Endothelial cell of umbilical vein (primary cell): ENCODE measurements around the gene CCDC102B. TPM values are rescaled to one million over a fixed set of nuclear protein-coding genes. Genes with fewer than 3 reads are reported as not detected.

Source experiments
- BruUV-seq: library from RNA; stranded (reverse); fragments of 400-500 nt; replicated peaks from 2 replicates; lab custom pipeline; 2021; lab: Mats Ljungman, UMichigan
- CTCF ChIA-PET: fragments of 300-600, 350-600 bp; sonication (Branson Sonifier 250); formaldehyde crosslinking; loops from one replicate; lab custom pipeline; 2021; ENCODE audit warnings: antibody characterized with exemption, inconsistent platforms; lab: Charles Lee
- POLR2A ChIA-PET: fragments of 300-600, 350-600 bp; sonication (Branson Sonifier 250); formaldehyde crosslinking; loops from one replicate; lab custom pipeline; 2021; ENCODE audit warnings: antibody characterized with exemption, inconsistent platforms; lab: Charles Lee
- DNase-seq: peaks from one replicate; pipeline ENCODE4 v3.0.0-alpha.2; 2011; ENCODE audit warnings: low read depth, low spot score
- FAIRE-seq: peaks from 2 replicates; lab custom pipeline; 2011; peaks lifted over from hg19 to GRCh38; lab: Jason Lieb, UNC
- H2AFZ ChIP-seq: 2 replicates; pipeline ENCODE4 v1.6.0; 2012; ENCODE audit warnings: low read depth, low read length, control low read depth, inconsistent platforms
- H3K27ac ChIP-seq: 2 replicates; pipeline ENCODE4 v1.5.1; 2011; ENCODE audit warnings: low read depth, mild to moderate bottlenecking, control low read depth, low read length, moderate library complexity; ENCODE audit not compliant: insufficient read depth
- H3K27me3 ChIP-seq, 2 experiments: 2 replicates each; pipeline versions ENCODE4 v1.6.0 to v1.6.1; 2011; ENCODE audit warnings: low read length in 2 of 2, mixed read lengths in 1 of 2; ENCODE audit not compliant: control insufficient read depth in 2 of 2, insufficient read depth in 2 of 2
- H3K36me3 ChIP-seq, 2 experiments: 2 replicates in 1 of 2; 3 replicates in 1 of 2; pipeline ENCODE4 v1.5.1; 2011; ENCODE audit warnings: low read length in 2 of 2, mild to moderate bottlenecking in 1 of 2, moderate library complexity in 1 of 2; ENCODE audit not compliant: control insufficient read depth in 2 of 2, insufficient read depth in 2 of 2; ENCODE audit errors: extremely low read depth in 1 of 2
- H3K4me1 ChIP-seq: 3 replicates; pipeline ENCODE4 v1.5.1; 2011; ENCODE audit warnings: mild to moderate bottlenecking, low read length; ENCODE audit not compliant: control insufficient read depth, insufficient read depth; ENCODE audit errors: extremely low read depth
- H3K4me2 ChIP-seq: 2 replicates; pipeline ENCODE4 v1.6.1; 2011; ENCODE audit warnings: low read length, control low read depth, mixed read lengths; ENCODE audit not compliant: insufficient read depth
- H3K4me3 ChIP-seq, 3 experiments: fragments of 200-600 bp in 1 of 3; sonication (generic), shearing (Covaris generic) in 1 of 3; replicated peaks in 1 of 3; 2 replicates each; pipeline ENCODE4 v1.5.1; 2011 to 2016; ENCODE audit warnings: control low read depth in 3 of 3, low read length in 3 of 3, mild to moderate bottlenecking in 2 of 3, inconsistent platforms in 1 of 3, low read depth in 1 of 3, moderate library complexity in 1 of 3; ENCODE audit not compliant: insufficient read depth in 1 of 3
- H3K79me2 ChIP-seq: 2 replicates; pipeline ENCODE4 v1.6.0; 2012; ENCODE audit warnings: low read length, inconsistent platforms; ENCODE audit not compliant: control insufficient read depth, insufficient read depth
- H3K9ac ChIP-seq: replicated peaks from 2 replicates; pipeline ENCODE3; 2011; ENCODE audit warnings: low read length, control low read depth; ENCODE audit not compliant: insufficient read depth; ENCODE audit errors: extremely low read depth
- H3K9me1 ChIP-seq: replicated peaks from 3 replicates; pipeline ENCODE4 v1.6.0; 2011; ENCODE audit warnings: mild to moderate bottlenecking, low read length; ENCODE audit not compliant: control insufficient read depth, insufficient read depth; ENCODE audit errors: extremely low read depth
- H3K9me3 ChIP-seq: replicated peaks from 2 replicates; pipeline ENCODE4 v1.5.1; 2012; ENCODE audit warnings: low read length, inconsistent platforms; ENCODE audit not compliant: control insufficient read depth, insufficient read depth
- H4K20me1 ChIP-seq: replicated peaks from 2 replicates; pipeline ENCODE3; 2011; ENCODE audit warnings: mild to moderate bottlenecking, low read length; ENCODE audit not compliant: control insufficient read depth, insufficient read depth; ENCODE audit errors: extremely low read depth
- EZH2 ChIP-seq: IDR thresholded peaks from 2 replicates; pipeline ENCODE4 v1.6.1; 2012; ENCODE audit warnings: borderline replicate concordance, low read depth, mild to moderate bottlenecking, moderate library complexity, low read length, inconsistent platforms; ENCODE audit not compliant: severe bottlenecking
- FOS ChIP-seq: IDR thresholded peaks from 2 replicates; pipeline ENCODE4 v1.6.1; 2011; ENCODE audit warnings: mild to moderate bottlenecking, low read length, moderate library complexity, borderline replicate concordance; ENCODE audit not compliant: insufficient read depth
- GATA2 ChIP-seq: IDR thresholded peaks from 2 replicates; pipeline ENCODE4 v1.7.0; 2011; ENCODE audit warnings: low read depth, mild to moderate bottlenecking, moderate library complexity, mixed read lengths, low read length; ENCODE audit not compliant: insufficient read length, insufficient read depth
- dilution Hi-C: fragments of 300-500 bp; cut with MboI; formaldehyde crosslinking; loops from one replicate; pipeline ENCODE4 v1.15.0; 2019; ENCODE audit warnings: low sequenced_read_pairs; ENCODE audit not compliant: extremely low pct_ligation_motif_present
- intact Hi-C: fragments of 100-400 bp; cut with micrococcal nuclease; formaldehyde crosslinking; loops from one replicate; pipeline ENCODE4 v1.10.0; 2022
- polyA plus RNA-seq, 4 experiments: library from polyadenylated mRNA; depleted of rRNA in 3 of 4; stranded (reverse) in 3 of 4; unstranded in 1 of 4; fragments of >200 nt; gene quantifications; 2 replicates each; pipeline versions ENCODE4 v1.2.1 to v1.2.3, GENCODE V29; 2011 to 2012; ENCODE audit warnings: missing spikeins in 1 of 4
- total RNA-seq: library from RNA; stranded (reverse); gene quantifications from 2 replicates; pipeline ENCODE4 v1.2.3, GENCODE V29; 2021
- TF ChIP-seq, protein P1 (sequence below): IDR thresholded peaks from 2 replicates; pipeline ENCODE4 v1.6.1; 2011; ENCODE audit not compliant: insufficient read depth, insufficient read length
- TF ChIP-seq, protein P2 (sequence below), 2 donors: IDR thresholded peaks; 1 replicate in 1 of 2; 2 replicates in 1 of 2; pipeline ENCODE4 v1.5.1; 2011; ENCODE audit warnings: low read length in 2 of 2, mild to moderate bottlenecking in 2 of 2, moderate library complexity in 2 of 2, control low read depth in 1 of 2, inconsistent platforms in 1 of 2, low read depth in 1 of 2; ENCODE audit not compliant: insufficient read depth in 1 of 2; ENCODE audit errors: extremely low read depth in 1 of 2

The CCDC102B gene
- total and polyA plus RNA-seq, 2 donors (not counting 3 experiments of a cell fraction or from before 2014, with no cell fraction given), result 0.21 to 0.62 TPM

DNA sequence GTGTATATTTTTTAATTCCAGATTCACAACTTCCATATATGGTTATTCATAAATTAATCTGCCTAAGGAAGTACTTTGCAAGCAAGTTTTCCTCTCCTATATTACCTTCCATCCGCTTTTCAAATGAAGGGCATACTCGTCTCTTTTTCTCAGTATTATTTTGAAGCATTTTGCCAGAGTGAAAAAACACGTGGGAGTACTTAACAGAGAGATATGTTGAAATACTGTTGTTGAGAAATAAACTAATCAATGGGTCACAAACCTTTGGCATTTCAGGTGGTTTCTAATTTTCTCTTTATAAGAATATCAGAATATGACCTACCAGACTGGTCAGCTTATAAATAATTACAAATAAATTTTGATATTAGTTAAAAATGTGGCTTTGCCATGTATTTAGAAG is 67.6 kb downstream of the CCDC102B start:
- intact Hi-C loops, result no loop called here

DNA sequence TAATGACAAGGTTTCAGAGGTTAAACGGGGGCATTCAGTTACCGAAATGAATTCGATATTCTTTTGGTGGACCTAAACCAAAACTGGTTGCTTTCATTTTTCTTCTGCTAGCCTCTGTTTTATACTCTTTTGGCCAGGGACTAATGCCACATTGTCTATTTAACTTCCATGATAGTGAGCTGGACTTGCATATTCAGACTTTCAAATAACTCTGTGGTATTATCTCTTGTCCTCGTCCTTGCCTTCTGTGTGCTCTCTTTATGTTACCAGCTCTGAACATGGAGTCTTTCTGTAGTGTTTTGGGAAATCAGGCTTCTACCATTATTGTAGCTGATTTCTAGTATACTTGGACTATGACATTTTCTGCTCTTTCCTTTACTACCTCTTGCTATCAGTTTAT is 75.1 kb downstream of the CCDC102B start:
- BruUV-seq, result no TSS peak
- Histone ChIP-seq H4K20me1 (no peaks in the 10 kb centered on the region), H3K4me2 (no peak overlapping the region), H3K9me1 (no peaks in the 10 kb centered on the region), H3K27ac (no peak overlapping the region), H2AFZ (no peak overlapping the region), H3K36me3 (no peaks in the 10 kb centered on the region), H3K9ac (no peak overlapping the region), H3K79me2 (no peaks in the 10 kb centered on the region), H3K9me3 (no peaks in the 10 kb centered on the region), H3K4me1 (no peaks in the 10 kb centered on the region), H3K4me3 (no peak overlapping the region), H3K27me3 (no peaks in the 10 kb centered on the region)
- POLR2A ChIA-PET, result no interaction called here
- no peak for TF ChIP-seq FOS
- no peak for TF ChIP-seq GATA2
- dilution Hi-C loops (no loop called here), intact Hi-C loops (no loop called here)
- DNase-seq (no peak), FAIRE-seq (no peak)
- CTCF ChIA-PET, result no interaction called here

More for the DNA sequence above, 67.6 kb downstream of the CCDC102B start:
- H3K27ac ChIP-seq, result no peak overlapping the region
- ChIA-PET CTCF (no interaction called here), POLR2A (no interaction called here)
- no peak overlapping the region for H3K4me3 ChIP-seq
- DNase-seq (no peak), FAIRE-seq (no peak)
- no peak overlapping the region for H3K9ac ChIP-seq
- H2AFZ ChIP-seq, result no peak overlapping the region
- H3K27me3 ChIP-seq, result no peaks in the 10 kb centered on the region
- BruUV-seq, result no TSS peak
- H3K9me3 ChIP-seq, result no peaks in the 10 kb centered on the region
- H3K9me1 ChIP-seq, result no peaks in the 10 kb centered on the region
- TF ChIP-seq EZH2, result no peak
- TF ChIP-seq, protein P1, sequence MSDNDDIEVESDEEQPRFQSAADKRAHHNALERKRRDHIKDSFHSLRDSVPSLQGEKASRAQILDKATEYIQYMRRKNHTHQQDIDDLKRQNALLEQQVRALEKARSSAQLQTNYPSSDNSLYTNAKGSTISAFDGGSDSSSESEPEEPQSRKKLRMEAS, result no peak
- no peak for TF ChIP-seq GATA2
- TF ChIP-seq, protein P2, sequence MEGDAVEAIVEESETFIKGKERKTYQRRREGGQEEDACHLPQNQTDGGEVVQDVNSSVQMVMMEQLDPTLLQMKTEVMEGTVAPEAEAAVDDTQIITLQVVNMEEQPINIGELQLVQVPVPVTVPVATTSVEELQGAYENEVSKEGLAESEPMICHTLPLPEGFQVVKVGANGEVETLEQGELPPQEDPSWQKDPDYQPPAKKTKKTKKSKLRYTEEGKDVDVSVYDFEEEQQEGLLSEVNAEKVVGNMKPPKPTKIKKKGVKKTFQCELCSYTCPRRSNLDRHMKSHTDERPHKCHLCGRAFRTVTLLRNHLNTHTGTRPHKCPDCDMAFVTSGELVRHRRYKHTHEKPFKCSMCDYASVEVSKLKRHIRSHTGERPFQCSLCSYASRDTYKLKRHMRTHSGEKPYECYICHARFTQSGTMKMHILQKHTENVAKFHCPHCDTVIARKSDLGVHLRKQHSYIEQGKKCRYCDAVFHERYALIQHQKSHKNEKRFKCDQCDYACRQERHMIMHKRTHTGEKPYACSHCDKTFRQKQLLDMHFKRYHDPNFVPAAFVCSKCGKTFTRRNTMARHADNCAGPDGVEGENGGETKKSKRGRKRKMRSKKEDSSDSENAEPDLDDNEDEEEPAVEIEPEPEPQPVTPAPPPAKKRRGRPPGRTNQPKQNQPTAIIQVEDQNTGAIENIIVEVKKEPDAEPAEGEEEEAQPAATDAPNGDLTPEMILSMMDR (IDR thresholded peaks at IDR 0.05; ENCODE audit: extremely low read depth in 1 of 2, insufficient read depth in 1 of 2, low read depth in 1 of 2, low read length in 2 of 2), result no peak
- no peaks in the 10 kb centered on the region for H3K36me3 ChIP-seq
- H4K20me1 ChIP-seq, result no peaks in the 10 kb centered on the region
- H3K4me1 ChIP-seq, result no peaks in the 10 kb centered on the region
- no peak overlapping the region for H3K4me2 ChIP-seq
- dilution Hi-C loops, result no loop called here
- H3K79me2 ChIP-seq, result no peaks in the 10 kb centered on the region
